Heart right ventricle (tissue), 16 donors: Measurements from ENCODE around the gene WDR43. TPM values are rescaled to one million over a fixed set of nuclear protein-coding genes. Genes with fewer than 3 reads are reported as not detected.

Experiments
- ATAC-seq, 8 donors: fragments of 200-7000 bp; cut with Tn5 transposase; one replicate each; pipeline ENCODE4 v1.9.1; 2020; ENCODE audit warnings: mild to moderate bottlenecking in 8 of 8, moderate library complexity in 8 of 8, moderate number of reproducible peaks in 1 of 8
- DNase-seq, 2 donors: peaks; one replicate each; pipeline ENCODE4 v3.0.0-alpha.2; 2020
- H3K27ac ChIP-seq, 10 donors: fragments of 200-600 bp; sonication (generic) in 2 of 10; one replicate each; pipeline versions ENCODE4 v1.5.0 to v1.8.0; 2020 to 2022; ENCODE audit warnings: mild to moderate bottlenecking in 3 of 10
- H3K27me3 ChIP-seq, 7 donors: fragments of 200-600 bp; one replicate each; pipeline ENCODE4 v1.8.0; 2021 to 2022; ENCODE audit warnings: mild to moderate bottlenecking in 2 of 7
- H3K36me3 ChIP-seq, 9 donors: fragments of 200-600 bp; sonication (generic) in 1 of 9; one replicate each; pipeline versions ENCODE4 v1.5.0 to v1.8.0; 2020 to 2022; ENCODE audit warnings: mild to moderate bottlenecking in 2 of 9
- H3K4me1 ChIP-seq, 9 donors: fragments of 200-600 bp; sonication (generic) in 1 of 9; one replicate each; pipeline versions ENCODE4 v1.5.0 to v1.8.0; 2020 to 2022; ENCODE audit warnings: mild to moderate bottlenecking in 4 of 9
- H3K4me3 ChIP-seq, 10 donors: fragments of 200-600 bp; sonication (generic) in 2 of 10; one replicate each; pipeline versions ENCODE4 v1.5.0 to v1.8.0; 2020 to 2022; ENCODE audit warnings: mild to moderate bottlenecking in 7 of 10, moderate library complexity in 2 of 10
- H3K9me3 ChIP-seq, 11 donors: fragments of 200-600 bp in 10 of 11; sonication (generic) in 2 of 11; one replicate each; pipeline versions ENCODE4 v1.5.0 to v1.8.0; 2013 to 2022; ENCODE audit warnings: mild to moderate bottlenecking in 2 of 11, control low read depth in 1 of 11, moderate library complexity in 1 of 11
- CTCF ChIP-seq, 9 donors: fragments of 200-600 bp; sonication (generic) in 2 of 9; IDR thresholded peaks; one replicate each; pipeline versions ENCODE4 v1.5.0 to v1.8.0; 2021 to 2022; ENCODE audit warnings: antibody characterized with exemption in 9 of 9, mild to moderate bottlenecking in 5 of 9, moderate library complexity in 1 of 9
- WGBS, 2 donors: extraction: QIAGEN DNeasy Blood & Tissue Kit; methylation state at CpG; one replicate each; pipeline ENCODE4 v1.1.7; 2013; ENCODE audit warnings: inconsistent platforms in 1 of 2; 5-methylcytosine and 5-hydroxymethylcytosine counted together
- intact Hi-C, 10 donors: fragments of 100-400 bp; cut with DNase I; formaldehyde crosslinking; loops; one replicate each; pipeline versions ENCODE4 v1.11.1 to v1.14.2; 2022
- polyA plus RNA-seq, 2 donors: library from polyadenylated mRNA; stranded (reverse); fragments of 200-250 nt; gene quantifications; one replicate each; pipeline ENCODE4 v1.2.3, GENCODE V29; 2013
- total RNA-seq, 10 donors: library from RNA; stranded (reverse); fragmentation: NEBNext Ultra II Directional in 3 of 10; extraction: Animal tissue kit (Norgen Biotek cat#: 25700) in 3 of 10; gene quantifications; one replicate each; pipeline versions ENCODE4 v1.2.1 to v1.2.4, GENCODE V29; 2021 to 2023
- donor health status: Arrhythmogenic right ventricular cardiomyopathy.
- donor health status: ischemic (EF 13 %, LVEDD 7.1; RV severe dilation, severe dysfunction).
- donor health status: healthy with polysubstance abuse.
- donor health status: DM: no; HTN: yes; CAD: no.
- donor health status: DM: no; HTN: no; CAD: no.
- donor health status: ischemic (EF 25% LVEDD 6.9; RV normal size, moderate dysfunction).
- donor health status: ischemic (EF 25% LVEDD 5.7; RV mildly dilated, moderate dysfunction).
- donor health status: healthy.
- donor health status: DM: yes; HTN: yes; CAD: no.
- donor health status: Ischemic cardiomyopathy.
- donor health status: ischemic (EF 35%, LVEDD 5.7; RV mildly dilated, moderate dysfunction).
- donor health status: nonischemic (EF 11% LVEDD 7.7; RV severe dilation, severe dysfunction).
- donor health status: DM: yes; HTN: yes; CAD: no.
- donor health status: PGD.
- donor health status: ischemic (EF 29% LVEDD 5.4; RV normal size, mild dysfunction).
- donor health status: nonischemic (EF 23%, LVEDD 6.1; RV moderate dilation, normal function).

The WDR43 gene
- total and polyA plus RNA-seq, 12 donors, result 5.9 to 42.1 (median 22.3) TPM

- no peak for DNase-seq
- H3K27ac ChIP-seq, result no peak overlapping the region
- ATAC-seq, result no peak
- intact Hi-C loops, result no loop called here
- no peak for TF ChIP-seq CTCF (IDR thresholded peaks at IDR 0.05)
- peaks cover 0 to 31% (median 1%) of the 10 kb centered on the region in 9 donors for H3K36me3 ChIP-seq
- H3K4me3 ChIP-seq, result peak overlapping the region in 8 of 10 donors; percentile 71 to 98 (median 95)
- H3K9me3 ChIP-seq, result no peaks in the 10 kb centered on the region
- H3K27me3 ChIP-seq, result no peaks in the 10 kb centered on the region
- 77 to 79% methylated on average over 12 of the region's 12 CpGs for WGBS, 2 donors
- peaks cover 5 to 41% (median 30%) of the 10 kb centered on the region in 9 donors for H3K4me1 ChIP-seq
Observed at GRCh38 chr2:28868611-28869010, 25.9 kb upstream of the WDR43 start.

DNA sequence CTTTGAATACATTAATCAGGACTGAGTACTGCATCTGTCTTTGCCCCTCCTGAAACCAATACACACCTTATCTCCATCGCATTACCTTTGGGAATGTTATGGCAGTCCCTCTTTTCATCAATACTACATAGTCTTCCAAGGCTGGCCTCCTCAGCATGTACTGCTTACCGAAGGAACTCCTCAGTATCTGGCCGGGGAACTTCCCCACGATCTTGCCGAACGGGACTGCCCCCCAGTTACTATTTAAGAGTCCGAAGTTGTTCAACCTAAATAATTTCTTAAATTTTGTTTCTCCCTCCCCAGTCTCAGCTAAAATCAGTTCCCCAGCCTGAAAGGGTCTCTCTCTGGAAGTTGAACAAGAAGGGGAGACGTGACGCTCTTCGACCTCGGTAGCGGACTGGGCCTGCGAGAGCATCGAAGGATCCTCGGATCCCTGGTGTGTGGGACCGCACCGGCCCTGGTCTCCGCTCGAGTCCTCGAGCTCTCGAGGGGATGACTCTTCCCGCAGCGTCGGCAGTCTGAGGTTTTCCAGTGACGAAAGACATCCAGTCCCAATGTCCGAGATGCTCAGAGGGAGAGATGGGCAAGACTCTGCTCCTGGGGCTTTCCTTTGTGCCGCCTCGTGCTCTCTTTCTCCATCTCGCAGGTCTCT lies 24.8 kb upstream of the WDR43 start:
- peaks cover 0 to 21% (median 0%) of the 10 kb centered on the region in 9 donors for H3K36me3 ChIP-seq
- 0 to 1% methylated on average over 29 of the region's 29 CpGs for WGBS, 2 donors
- H3K27me3 ChIP-seq, result no peaks in the 10 kb centered on the region
- no peaks in the 10 kb centered on the region for H3K9me3 ChIP-seq
- peaks cover 5 to 41% (median 30%) of the 10 kb centered on the region in 9 donors for H3K4me1 ChIP-seq
- intact Hi-C loops, result loop anchor here in 2 of 10 donors (1.0 to 2.0 kb wide), 2 partner anchors 25 kb away; partner anchors contain the start of gene WDR43 (in 2 of the 2)
- ATAC-seq (peak in 5 of 8 donors; percentile 14 to 55 (median 38)), DNase-seq (peak in 1 of 2 donors; percentile 7)
- peak overlapping the region; percentile 54 to 98 (median 94) for H3K4me3 ChIP-seq
- TF ChIP-seq CTCF (IDR thresholded peaks at IDR 0.05), result no peak
- H3K27ac ChIP-seq, result peak overlapping the region in 9 of 10 donors; percentile 62 to 88 (median 80)

- no peaks in the 10 kb centered on the region for H3K9me3 ChIP-seq
- WGBS, 2 donors, result 0% methylated on average over 57 of the region's 57 CpGs
- H3K4me3 ChIP-seq, result peak within 1 kb of the TSS; percentile 54 to 98 (median 94)
- peaks cover 0 to 2% (median 0%) of the 10 kb centered on the region in 7 donors for H3K27me3 ChIP-seq
- H3K36me3 ChIP-seq, result peaks cover 0 to 14% (median 0%) of the 10 kb centered on the region in 9 donors
- peak in 1 of 9 donors; percentile 9 for TF ChIP-seq CTCF (IDR thresholded peaks at IDR 0.05)
- intact Hi-C loops, result loop anchor here in 2 of 10 donors (1.0 to 2.0 kb wide), 2 partner anchors 24 kb away; partner anchors contain the start of gene WDR43 (in 2 of the 2)
- peak; percentile 100 for ATAC-seq
- peak; percentile 96 to 97 for DNase-seq
- peaks cover 5 to 40% (median 30%) of the 10 kb centered on the region in 9 donors for H3K4me1 ChIP-seq
- H3K27ac ChIP-seq, result peak within 1 kb of the TSS in 9 of 10 donors; percentile 62 to 88 (median 80)
Observed at GRCh38 chr2:28870146-28870891, 24.1 kb upstream of the WDR43 start, which contains the start of gene TRMT61B. TRMT61B (minus strand) TSS chr2:28870309; CDS start chr2:28870277, 32 bp downstream.

DNA sequence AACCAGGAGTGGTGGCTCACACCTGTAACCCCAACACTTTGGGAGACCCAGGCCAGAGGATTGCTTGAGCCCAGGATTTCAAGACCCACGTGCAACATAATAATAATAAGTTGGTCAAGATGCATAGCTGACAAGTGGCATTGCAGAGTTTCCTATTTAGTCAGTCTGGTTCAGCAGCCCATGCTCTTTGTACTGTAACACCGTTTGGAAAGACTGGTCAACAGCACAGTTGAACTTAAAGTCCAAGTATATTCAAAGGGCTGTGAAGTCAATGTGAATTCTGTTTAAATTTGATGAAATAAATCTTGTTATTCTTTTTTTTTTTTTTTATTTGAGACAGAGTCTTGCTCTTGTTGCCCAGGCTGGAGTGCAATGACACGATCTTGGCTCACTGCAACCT lies 22.8 kb upstream of the WDR43 start:
- no peak for TF ChIP-seq CTCF (IDR thresholded peaks at IDR 0.05)
- Histone ChIP-seq H3K9me3 (no peaks in the 10 kb centered on the region), H3K27me3 (peaks cover 0 to 15% (median 8%) of the 10 kb centered on the region in 7 donors), H3K36me3 (peaks cover 0 to 9% (median 0%) of the 10 kb centered on the region in 9 donors), H3K4me3 (no peak overlapping the region), H3K4me1 (peaks cover 5 to 37% (median 30%) of the 10 kb centered on the region in 9 donors), H3K27ac (no peak overlapping the region)
- intact Hi-C loops, result loop anchor here in 1 of 10 donors (2.0 kb wide), 1 partner anchor 23 kb away; the partner anchor contains the start of gene WDR43
- DNase-seq (no peak), ATAC-seq (no peak)
- WGBS, 2 donors, result 79 to 80% methylated on average over 3 of the region's 3 CpGs
